H9 (cell line): ENCODE data around the gene RAP1GAP2. TPM values are rescaled to one million over a fixed set of nuclear protein-coding genes. Genes with fewer than 3 reads are reported as not detected.
A peak's percentile ranks its signal among the peaks of the same experiment; 100 is the strongest.

Source experiments
- DNase-seq: peaks from one replicate; pipeline ENCODE4 v3.0.0-alpha.2; 2017
- H2AFZ ChIP-seq: one replicate; pipeline ENCODE4 v1.6.1; 2013; ENCODE audit warnings: mild to moderate bottlenecking, low read length, control low read depth, moderate library complexity
- H2AK5ac ChIP-seq: 2 replicates; pipeline ENCODE4 v1.6.1; 2013; ENCODE audit warnings: low read length, control low read depth, mixed read lengths; ENCODE audit not compliant: insufficient read length
- H2BK120ac ChIP-seq: one replicate; pipeline ENCODE4 v1.6.1; 2013; ENCODE audit warnings: low read depth, mild to moderate bottlenecking, low read length, control low read depth, inconsistent platforms; ENCODE audit not compliant: poor library complexity, severe bottlenecking
- H2BK12ac ChIP-seq: 2 replicates; pipeline ENCODE4 v1.6.1; 2013; ENCODE audit warnings: low read length, control low read depth, mixed read lengths, low read depth; ENCODE audit not compliant: insufficient read length
- H2BK15ac ChIP-seq: 2 replicates; pipeline ENCODE4 v1.6.1; 2013; ENCODE audit warnings: low read depth, low read length, control low read depth
- H2BK20ac ChIP-seq: one replicate; pipeline ENCODE4 v1.6.1; 2013; ENCODE audit warnings: low read depth, mild to moderate bottlenecking, low read length, control low read depth, inconsistent platforms; ENCODE audit not compliant: poor library complexity, severe bottlenecking
- H2BK5ac ChIP-seq: 2 replicates; pipeline ENCODE4 v1.6.1; 2013; ENCODE audit warnings: low read length, control low read depth, mixed read lengths; ENCODE audit not compliant: insufficient read length
- H3K14ac ChIP-seq: 2 replicates; pipeline ENCODE4 v1.6.1; 2013; ENCODE audit warnings: low read length, control low read depth; ENCODE audit not compliant: insufficient read depth
- H3K18ac ChIP-seq: 2 replicates; pipeline ENCODE4 v1.6.1; 2013; ENCODE audit warnings: low read depth, mild to moderate bottlenecking, mixed read lengths, low read length, control low read depth; ENCODE audit not compliant: insufficient read length
- H3K23ac ChIP-seq: 2 replicates; pipeline ENCODE4 v1.6.1; 2013; ENCODE audit warnings: low read length, control low read depth, mixed read lengths, low read depth; ENCODE audit not compliant: insufficient read length
- H3K23me2 ChIP-seq: 2 replicates; pipeline ENCODE4 v1.6.1; 2013; ENCODE audit warnings: low read depth, mild to moderate bottlenecking, mixed read lengths, low read length, control low read depth; ENCODE audit not compliant: insufficient read length, poor library complexity, severe bottlenecking
- H3K27ac ChIP-seq: 2 replicates; pipeline ENCODE4 v1.5.1; 2013; ENCODE audit warnings: low read length, control low read depth, mixed read lengths, low read depth; ENCODE audit not compliant: insufficient read length
- H3K27me3 ChIP-seq: 2 replicates; pipeline ENCODE4 v1.6.1; 2013; ENCODE audit warnings: low read length, control low read depth, inconsistent platforms; ENCODE audit not compliant: insufficient read depth
- H3K4ac ChIP-seq: 2 replicates; pipeline ENCODE4 v1.6.1; 2013; ENCODE audit warnings: low read depth, mild to moderate bottlenecking, control low read depth, inconsistent platforms, low read length, moderate library complexity
- H3K4me1 ChIP-seq: 2 replicates; pipeline ENCODE4 v1.6.1; 2013; ENCODE audit warnings: low read length, control low read depth, inconsistent platforms; ENCODE audit not compliant: insufficient read depth
- H3K4me2 ChIP-seq: 2 replicates; pipeline ENCODE4 v1.6.1; 2013; ENCODE audit warnings: low read length, control low read depth, mixed read lengths; ENCODE audit not compliant: insufficient read length, insufficient read depth
- H3K56ac ChIP-seq: 2 replicates; pipeline ENCODE4 v1.6.1; 2013; ENCODE audit warnings: low read depth, mild to moderate bottlenecking, mixed read lengths, low read length, control low read depth; ENCODE audit not compliant: insufficient read length
- H3K79me1 ChIP-seq: 2 replicates; pipeline ENCODE4 v1.6.1; 2013; ENCODE audit warnings: low read depth, mild to moderate bottlenecking, moderate library complexity, low read length, control low read depth, inconsistent platforms; ENCODE audit not compliant: insufficient read depth, poor library complexity, severe bottlenecking
- H3K79me2 ChIP-seq: 2 replicates; pipeline ENCODE4 v1.6.1; 2013; ENCODE audit warnings: low read length, control low read depth, inconsistent platforms; ENCODE audit not compliant: insufficient read depth
- H3K9ac ChIP-seq: 2 replicates; pipeline ENCODE4 v1.6.1; 2013; ENCODE audit warnings: low read length, control low read depth, mixed read lengths; ENCODE audit not compliant: insufficient read length; ENCODE audit errors: extremely low read depth
- H3K9me3 ChIP-seq: one replicate; pipeline ENCODE4 v1.6.1; 2013; ENCODE audit warnings: low read depth, low read length, inconsistent platforms; ENCODE audit not compliant: control insufficient read depth
- H3T11ph ChIP-seq: one replicate; pipeline ENCODE4 v1.6.1; 2013; ENCODE audit warnings: mild to moderate bottlenecking, low read length, control low read depth, inconsistent platforms
- H4K20me1 ChIP-seq: one replicate; pipeline ENCODE4 v1.6.1; 2013; ENCODE audit not compliant: control insufficient read depth, insufficient read length, insufficient read depth
- H4K5ac ChIP-seq: 2 replicates; pipeline ENCODE4 v1.6.1; 2013; ENCODE audit warnings: low read depth, mild to moderate bottlenecking, mixed read lengths, low read length, control low read depth; ENCODE audit not compliant: insufficient read length
- H4K8ac ChIP-seq: replicated peaks from 2 replicates; pipeline ENCODE4 v1.6.1; 2013; ENCODE audit warnings: low read length, control low read depth, mixed read lengths, low read depth; ENCODE audit not compliant: insufficient read length
- H4K91ac ChIP-seq: 2 replicates; pipeline ENCODE4 v1.6.1; 2013; ENCODE audit warnings: low read depth, mild to moderate bottlenecking, moderate library complexity, mixed read lengths, low read length, control low read depth; ENCODE audit not compliant: insufficient read length
- H3K27ac Mint-ChIP-seq, 3 experiments: 2 replicates in 2 of 3; 3 replicates in 1 of 3; pipeline ENCODE4 v1.8.0; 2020 to 2021; ENCODE audit warnings: mixed read lengths in 3 of 3, mild to moderate bottlenecking in 1 of 3, moderate library complexity in 1 of 3
- H3K27me3 Mint-ChIP-seq: 2 replicates; pipeline ENCODE4 v1.8.0; 2021; ENCODE audit warnings: low read depth, mild to moderate bottlenecking, moderate library complexity, mixed read lengths
- H3K36me3 Mint-ChIP-seq, 3 experiments: 2 replicates in 2 of 3; 3 replicates in 1 of 3; pipeline ENCODE4 v1.8.0; 2020 to 2021; ENCODE audit warnings: low read depth in 3 of 3, mixed read lengths in 3 of 3; ENCODE audit not compliant: insufficient read depth in 1 of 3
- H3K4me1 Mint-ChIP-seq, 2 experiments: 2 replicates each; pipeline ENCODE4 v1.8.0; 2020; ENCODE audit warnings: mixed read lengths in 2 of 2
- H3K4me3 Mint-ChIP-seq, 2 experiments: 2 replicates in 1 of 2; 3 replicates in 1 of 2; pipeline ENCODE4 v1.8.0; 2020 to 2021; ENCODE audit warnings: mild to moderate bottlenecking in 2 of 2, mixed read lengths in 2 of 2, moderate library complexity in 1 of 2
- H3K9me3 Mint-ChIP-seq, 2 experiments: 2 replicates in 1 of 2; 3 replicates in 1 of 2; pipeline ENCODE4 v1.8.0; 2020; ENCODE audit warnings: mild to moderate bottlenecking in 2 of 2, mixed read lengths in 2 of 2, moderate library complexity in 1 of 2
- WGBS: extraction: QIAGEN DNeasy Blood & Tissue Kit; methylation state at CpG from one replicate; pipeline ENCODE4 v1.1.7; 2013; ENCODE audit warnings: missing lambda C conversion rate, low lambda C conversion rate, mixed read lengths; ENCODE audit not compliant: insufficient read length; ENCODE audit errors: extremely low coverage; 5-methylcytosine and 5-hydroxymethylcytosine counted together
- total RNA-seq: library from RNA; stranded (reverse); gene quantifications from 2 replicates; pipeline ENCODE4 v1.2.1, GENCODE V29; 2021
- TF ChIP-seq, protein P1 (sequence below): fragments of 200-600 bp; sonication (generic); conservative IDR thresholded peaks from 3 replicates; pipeline ENCODE4 v1.8.0; 2021; ENCODE audit warnings: antibody characterized with exemption, mild to moderate bottlenecking

Gene RAP1GAP2
- total RNA-seq, 1 experiment from 2014 or later: 33.8 TPM

DNA sequence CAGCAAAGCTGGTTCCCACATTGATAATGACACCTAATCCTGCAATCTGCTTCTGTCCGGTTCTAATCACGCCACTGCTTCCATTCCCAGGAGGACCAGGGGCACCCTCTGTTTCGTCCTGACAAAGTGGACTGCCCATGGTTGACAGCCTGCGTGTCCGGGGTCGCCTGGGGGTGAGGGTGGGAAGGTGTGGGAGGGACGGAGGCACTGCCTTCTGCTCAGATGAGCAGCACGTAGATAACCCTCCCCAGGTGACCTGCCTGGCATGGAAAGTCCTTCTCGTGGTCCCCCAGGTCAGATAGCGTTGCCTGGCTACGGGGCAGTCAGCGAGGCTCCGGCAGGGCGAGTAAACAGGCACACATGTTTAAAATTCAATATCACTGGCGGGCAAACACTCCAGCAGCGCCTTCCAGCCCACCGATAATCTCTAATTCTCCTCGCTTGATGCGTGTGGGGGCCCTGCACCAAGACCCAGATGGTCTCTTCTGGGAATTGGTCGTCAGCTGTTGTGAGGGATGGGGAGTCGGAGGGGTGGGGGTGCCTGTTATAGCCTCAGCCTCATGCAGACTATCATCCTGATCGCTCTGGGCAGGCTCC, 132.2 kb downstream of the RAP1GAP2 start:
- no peak overlapping the region for H4K91ac ChIP-seq
- H2AFZ ChIP-seq: no peak overlapping the region
- H3K4me2 ChIP-seq: no peak overlapping the region
- no peak overlapping the region for H3K4me3 Mint-ChIP-seq
- TF ChIP-seq, protein P1, sequence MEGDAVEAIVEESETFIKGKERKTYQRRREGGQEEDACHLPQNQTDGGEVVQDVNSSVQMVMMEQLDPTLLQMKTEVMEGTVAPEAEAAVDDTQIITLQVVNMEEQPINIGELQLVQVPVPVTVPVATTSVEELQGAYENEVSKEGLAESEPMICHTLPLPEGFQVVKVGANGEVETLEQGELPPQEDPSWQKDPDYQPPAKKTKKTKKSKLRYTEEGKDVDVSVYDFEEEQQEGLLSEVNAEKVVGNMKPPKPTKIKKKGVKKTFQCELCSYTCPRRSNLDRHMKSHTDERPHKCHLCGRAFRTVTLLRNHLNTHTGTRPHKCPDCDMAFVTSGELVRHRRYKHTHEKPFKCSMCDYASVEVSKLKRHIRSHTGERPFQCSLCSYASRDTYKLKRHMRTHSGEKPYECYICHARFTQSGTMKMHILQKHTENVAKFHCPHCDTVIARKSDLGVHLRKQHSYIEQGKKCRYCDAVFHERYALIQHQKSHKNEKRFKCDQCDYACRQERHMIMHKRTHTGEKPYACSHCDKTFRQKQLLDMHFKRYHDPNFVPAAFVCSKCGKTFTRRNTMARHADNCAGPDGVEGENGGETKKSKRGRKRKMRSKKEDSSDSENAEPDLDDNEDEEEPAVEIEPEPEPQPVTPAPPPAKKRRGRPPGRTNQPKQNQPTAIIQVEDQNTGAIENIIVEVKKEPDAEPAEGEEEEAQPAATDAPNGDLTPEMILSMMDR: no peak
- no peaks in the 10 kb centered on the region for H4K20me1 ChIP-seq
- H2BK120ac ChIP-seq: no peak overlapping the region
- H3K4ac ChIP-seq: no peak overlapping the region
- H2AK5ac ChIP-seq: no peak overlapping the region
- H3K79me1 ChIP-seq: no peaks in the 10 kb centered on the region
- H2BK5ac ChIP-seq: no peak overlapping the region
- DNase-seq: peak; percentile 26
- H3K79me2 ChIP-seq: no peaks in the 10 kb centered on the region; the same call in 1 of the 2 replicates
- H3K56ac ChIP-seq: no peak overlapping the region
- H3K9me3 Mint-ChIP-seq: no peaks in the 10 kb centered on the region
- H3K9ac ChIP-seq: no peak overlapping the region
- no peak overlapping the region for H3K14ac ChIP-seq
- H3K27me3 ChIP-seq: no peaks in the 10 kb centered on the region
- peaks cover 14% of the 10 kb centered on the region; the same call in 1 of the 2 replicates for H3K4me1 ChIP-seq
- no CpG with 5 or more reads among the region's 22 CpGs for WGBS
- H2BK15ac ChIP-seq: no peak overlapping the region
- H3K27me3 Mint-ChIP-seq: no peaks in the 10 kb centered on the region; the same call in 1 of the 2 replicates
- no peak overlapping the region for H3K18ac ChIP-seq
- no peak overlapping the region for H2BK12ac ChIP-seq
- H3K23ac ChIP-seq: no peak overlapping the region
- H3K4me1 Mint-ChIP-seq: peaks cover 44 to 49% of the 10 kb centered on the region in 2 experiments
- H3K36me3 Mint-ChIP-seq: peaks cover 2 to 23% (median 12%) of the 10 kb centered on the region in 3 experiments; a peak in 6 of 7 replicates
- no peak overlapping the region for H4K5ac ChIP-seq
- H3K27ac Mint-ChIP-seq: no peak overlapping the region
- no peaks in the 10 kb centered on the region for H3K9me3 ChIP-seq
- H2BK20ac ChIP-seq: no peak overlapping the region
- H3T11ph ChIP-seq: no peak overlapping the region
- no peaks in the 10 kb centered on the region for H3K23me2 ChIP-seq
- H3K27ac ChIP-seq: no peak overlapping the region
- H4K8ac ChIP-seq: no peak overlapping the region
